GM21360 (cell line): Measurements from ENCODE around the gene PODN.

ENCODE experiments used
- ATAC-seq: cut with Tn5 transposase; IDR thresholded peaks from one replicate; pipeline ENCODE4 v1.9.1; 2021; ENCODE audit warnings: mild to moderate bottlenecking, moderate library complexity; ENCODE audit not compliant: unreplicated experiment

PODN gene

GRCh38 chr1:53061859-53062707 is at the start of gene PODN:
Gene PODN (plus strand): TSS chr1:53062213. CDS start chr1:53069856, 7,643 bp downstream.
- no peak for ATAC-seq

GRCh38 chr1:53014791-53015507 is 47.1 kb upstream of the PODN start:
- ATAC-seq: peak; percentile 88

GRCh38 chr1:53015508-53015860 is 46.5 kb upstream of the PODN start:
- ATAC-seq: no peak

GRCh38 chr1:53016705-53017104 is 45.3 kb upstream of the PODN start:
- ATAC-seq: no peak

- no peak for ATAC-seq
Observed at GRCh38 chr1:53020588-53020987, 41.4 kb upstream of the PODN start.

- no peak for ATAC-seq
Observed at GRCh38 chr1:53022179-53022578, 39.8 kb upstream of the PODN start.

- ATAC-seq: no peak
Observed at GRCh38 chr1:53023546-53023945, 38.5 kb upstream of the PODN start.

GRCh38 chr1:53024117-53024516 is 37.9 kb upstream of the PODN start:
- ATAC-seq: no peak

GRCh38 chr1:53025034-53025768 is 36.8 kb upstream of the PODN start:
- no peak for ATAC-seq

GRCh38 chr1:53025769-53026112 is 36.3 kb upstream of the PODN start:
- no peak for ATAC-seq

GRCh38 chr1:53026254-53026653 is 35.8 kb upstream of the PODN start:
- ATAC-seq: no peak

GRCh38 chr1:53031732-53032131 is 30.3 kb upstream of the PODN start:
- no peak for ATAC-seq

GRCh38 chr1:53037159-53037558 is 24.9 kb upstream of the PODN start:
- ATAC-seq: no peak

- no peak for ATAC-seq
Observed at GRCh38 chr1:53038566-53038965, 23.4 kb upstream of the PODN start.

GRCh38 chr1:53043271-53043670 is 18.7 kb upstream of the PODN start:
- ATAC-seq: no peak

- ATAC-seq: no peak
Observed at GRCh38 chr1:53044926-53045325, 17.1 kb upstream of the PODN start.

- ATAC-seq: no peak
Observed at GRCh38 chr1:53046930-53047329, 15.1 kb upstream of the PODN start.

- no peak for ATAC-seq
Observed at GRCh38 chr1:53047737-53048736, 14.0 kb upstream of the PODN start.

GRCh38 chr1:53048960-53049573 is 12.9 kb upstream of the PODN start:
- no peak for ATAC-seq

GRCh38 chr1:53049574-53049967 is 12.4 kb upstream of the PODN start:
- ATAC-seq: no peak
